ENCODE results near the gene AGA.

The AGA gene

GRCh38 chr4:177384856-177385397, 57.3 kb downstream of the AGA start:
- TF ChIP-seq CTCF (conservative IDR thresholded peaks at IDR 0.05; ENCODE audit: low read depth, low read length) = no peak
- no peak for DNase-seq (ENCODE audit: low read depth)
- no peak overlapping the region for H3K4me3 ChIP-seq (ENCODE audit: low read length)

GRCh38 chr4:177381762-177382310, 60.4 kb downstream of the AGA start:
- no peak overlapping the region for H3K4me3 ChIP-seq (ENCODE audit: low read length)
- no peak for DNase-seq (ENCODE audit: low read depth)
- no peak for TF ChIP-seq CTCF (conservative IDR thresholded peaks at IDR 0.05; ENCODE audit: low read depth, low read length)
